GM12874 (cell line): ENCODE measurements around the gene SLC25A17.

Source experiments
- TF ChIP-seq, protein P1 (sequence below): IDR thresholded peaks from 2 replicates; pipeline ENCODE4 v1.5.1; 2011; ENCODE audit warnings: low read depth, mild to moderate bottlenecking, control low read depth, low read length, moderate library complexity; ENCODE audit not compliant: insufficient read depth

Gene SLC25A17

DNA sequence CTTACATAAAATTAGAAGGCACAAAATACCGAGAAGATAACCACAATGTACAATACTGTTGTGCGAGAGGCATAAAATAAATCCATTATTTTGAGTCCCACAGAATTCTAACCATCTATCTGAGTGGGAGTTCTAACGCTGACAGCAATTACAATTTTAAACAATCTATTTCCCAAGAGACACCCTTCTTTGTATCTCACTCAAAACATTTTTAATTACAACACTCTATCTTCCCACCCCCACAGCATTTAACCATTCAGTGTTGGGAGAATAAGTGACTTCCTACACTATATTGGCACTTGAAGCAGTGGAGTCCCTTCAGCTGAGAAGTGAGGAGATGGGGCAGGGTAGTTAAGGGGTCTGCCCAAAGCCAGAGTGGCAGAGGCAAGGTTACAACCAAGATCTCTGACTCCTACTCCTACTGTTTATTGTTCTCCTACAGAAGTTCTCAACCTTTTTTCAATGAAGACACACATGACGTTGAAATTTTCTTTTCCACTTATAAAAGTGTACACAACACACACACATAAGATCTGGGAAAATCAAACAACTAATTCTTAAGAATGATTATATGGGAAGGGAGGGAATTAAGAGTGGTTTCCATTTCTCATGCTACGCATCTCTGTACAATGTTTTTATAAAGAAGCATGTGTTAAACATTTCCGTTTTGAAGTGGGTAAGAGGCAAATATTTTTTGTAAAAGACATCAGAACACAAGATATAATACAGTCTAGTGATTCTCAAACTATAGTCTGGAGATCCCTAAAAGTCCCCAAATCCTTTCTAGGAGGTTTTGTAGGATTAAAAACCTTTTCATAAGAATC, 10.9 kb downstream of the SLC25A17 start:
- TF ChIP-seq, protein P1, sequence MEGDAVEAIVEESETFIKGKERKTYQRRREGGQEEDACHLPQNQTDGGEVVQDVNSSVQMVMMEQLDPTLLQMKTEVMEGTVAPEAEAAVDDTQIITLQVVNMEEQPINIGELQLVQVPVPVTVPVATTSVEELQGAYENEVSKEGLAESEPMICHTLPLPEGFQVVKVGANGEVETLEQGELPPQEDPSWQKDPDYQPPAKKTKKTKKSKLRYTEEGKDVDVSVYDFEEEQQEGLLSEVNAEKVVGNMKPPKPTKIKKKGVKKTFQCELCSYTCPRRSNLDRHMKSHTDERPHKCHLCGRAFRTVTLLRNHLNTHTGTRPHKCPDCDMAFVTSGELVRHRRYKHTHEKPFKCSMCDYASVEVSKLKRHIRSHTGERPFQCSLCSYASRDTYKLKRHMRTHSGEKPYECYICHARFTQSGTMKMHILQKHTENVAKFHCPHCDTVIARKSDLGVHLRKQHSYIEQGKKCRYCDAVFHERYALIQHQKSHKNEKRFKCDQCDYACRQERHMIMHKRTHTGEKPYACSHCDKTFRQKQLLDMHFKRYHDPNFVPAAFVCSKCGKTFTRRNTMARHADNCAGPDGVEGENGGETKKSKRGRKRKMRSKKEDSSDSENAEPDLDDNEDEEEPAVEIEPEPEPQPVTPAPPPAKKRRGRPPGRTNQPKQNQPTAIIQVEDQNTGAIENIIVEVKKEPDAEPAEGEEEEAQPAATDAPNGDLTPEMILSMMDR: no peak

GRCh38 chr22:40806711-40807110, 12.4 kb downstream of the SLC25A17 start:
- TF ChIP-seq, protein P1: no peak

GRCh38 chr22:40805699-40806203, 13.4 kb downstream of the SLC25A17 start:
- TF ChIP-seq, protein P1: no peak

GRCh38 chr22:40805239-40805638, 13.9 kb downstream of the SLC25A17 start:
- TF ChIP-seq, protein P1: no peak

- TF ChIP-seq, protein P1: no peak
These were observed 15.8 kb downstream of the SLC25A17 start for GRCh38 chr22:40803321-40803720.

- TF ChIP-seq, protein P1: no peak
These were observed 20.1 kb downstream of the SLC25A17 start for GRCh38 chr22:40799008-40799407.

DNA sequence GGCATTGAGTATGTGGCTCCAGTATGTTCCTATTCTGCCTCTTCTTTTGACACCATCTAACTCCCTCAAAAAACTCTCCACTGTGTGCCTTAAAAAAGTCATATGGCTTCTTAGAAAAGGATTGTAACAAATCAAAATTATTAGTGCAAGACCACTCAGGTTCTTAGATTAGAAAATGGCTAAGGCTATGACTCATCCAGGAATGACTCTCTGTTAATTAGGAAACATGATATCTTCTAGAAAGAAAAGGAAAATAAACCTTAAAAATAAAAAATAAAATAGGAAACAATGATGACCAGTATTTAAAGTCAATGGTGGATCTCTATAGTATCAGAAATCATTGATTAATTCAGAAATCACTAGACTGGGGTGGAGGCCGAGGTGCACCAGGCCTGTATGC, 21.7 kb downstream of the SLC25A17 start:
- TF ChIP-seq, protein P1: no peak
